GM19468 (cell line): ENCODE results near the gene CNOT10.
"Not testable (repeated sequence)": the region's sequence is repeated elsewhere in the genome, so short reads cannot be mapped to it uniquely, and the experiment has no call there.

Experiments used
- ATAC-seq: cut with Tn5 transposase; IDR thresholded peaks from one replicate; pipeline ENCODE4 v1.9.1; 2021; ENCODE audit warnings: mild to moderate bottlenecking, moderate library complexity, moderate number of reproducible peaks; ENCODE audit not compliant: unreplicated experiment; ENCODE audit errors: extremely low read depth

CNOT10 gene

GRCh38 chr3:32686713-32687112, 1.7 kb downstream of the CNOT10 start:
- ATAC-seq: no peak

GRCh38 chr3:32691847-32692246, 6.9 kb downstream of the CNOT10 start:
- ATAC-seq: no peak

- no peak for ATAC-seq
Observed at GRCh38 chr3:32696523-32696922, 11.5 kb downstream of the CNOT10 start.

- ATAC-seq: no peak
Observed at GRCh38 chr3:32698506-32698905, 13.5 kb downstream of the CNOT10 start.

- no peak for ATAC-seq
Observed at GRCh38 chr3:32699429-32699828, 14.4 kb downstream of the CNOT10 start.

- ATAC-seq: no peak
Observed at GRCh38 chr3:32700244-32700643, 15.3 kb downstream of the CNOT10 start.

GRCh38 chr3:32703491-32703972, 18.5 kb downstream of the CNOT10 start:
- ATAC-seq: no peak

GRCh38 chr3:32705232-32705631, 20.2 kb downstream of the CNOT10 start:
- ATAC-seq: no peak

- no peak for ATAC-seq
Observed at GRCh38 chr3:32706348-32707025, 21.5 kb downstream of the CNOT10 start.

GRCh38 chr3:32707026-32707370, 22.0 kb downstream of the CNOT10 start:
- ATAC-seq: no peak

- no peak for ATAC-seq
Observed at GRCh38 chr3:32708672-32709283, 23.8 kb downstream of the CNOT10 start.

GRCh38 chr3:32709346-32709745, 24.4 kb downstream of the CNOT10 start:
- no peak for ATAC-seq

- no peak for ATAC-seq
Observed at GRCh38 chr3:32712506-32713055, 27.6 kb downstream of the CNOT10 start.

GRCh38 chr3:32713181-32713580, 28.2 kb downstream of the CNOT10 start:
- ATAC-seq: no peak

GRCh38 chr3:32719335-32719734, 34.3 kb downstream of the CNOT10 start:
- ATAC-seq: no peak

- no peak for ATAC-seq
Observed at GRCh38 chr3:32719931-32720330, 34.9 kb downstream of the CNOT10 start.

GRCh38 chr3:32725721-32726120, 40.7 kb downstream of the CNOT10 start:
- no peak for ATAC-seq

- no peak for ATAC-seq
Observed at GRCh38 chr3:32733631-32734229, 48.7 kb downstream of the CNOT10 start.

- ATAC-seq: no peak
Observed at GRCh38 chr3:32734756-32735155, 49.8 kb downstream of the CNOT10 start.

- ATAC-seq: not testable (repeated sequence)
Observed at GRCh38 chr3:32743470-32743869, 58.5 kb downstream of the CNOT10 start.

- no peak for ATAC-seq
Observed at GRCh38 chr3:32743934-32744333, 58.9 kb downstream of the CNOT10 start.
